Measurements from ENCODE around the gene ZNF324. TPM values are rescaled to one million over a fixed set of nuclear protein-coding genes. Genes with fewer than 3 reads are reported as not detected.

The ZNF324 gene
- total and polyA plus RNA-seq, 9 of the 15 experiments (the other 6 are each of a cell fraction or from before 2014, with no cell fraction given), result 0.92 to 16.4 (median 5.3) TPM

GRCh38 chr19:58513694-58514563 is 47.0 kb downstream of the ZNF324 start (continued):
- TF ChIP-seq NCOA1 (IDR thresholded peaks at IDR 0.05; ENCODE audit: low read depth) (no peak), ZNF282 (CRISPR knock-in tag; IDR thresholded peaks at IDR 0.05) (0 out of 2 replicates have a peak, but pooled peaks have one; percentile 72), RREB1 (CRISPR knock-in tag; IDR thresholded peaks at IDR 0.05) (0 out of 2 replicates have a peak, but pooled peaks have one; percentile 27), FOXP1 (CRISPR knock-in tag; IDR thresholded peaks at IDR 0.05) (peak; percentile 44; the same call in 1 of the 2 replicates), ZC3H4 (CRISPR knock-in tag; IDR thresholded peaks at IDR 0.05; ENCODE audit: borderline replicate concordance) (no peak), ESRRA (IDR thresholded peaks at IDR 0.05; ENCODE audit: borderline replicate concordance, low read depth) (peak; percentile 76; the same call in 1 of the 2 replicates), E2F1 (CRISPR knock-in tag; IDR thresholded peaks at IDR 0.05) (peak; percentile 52; the same call in 1 of the 2 replicates), GTF2F1 (IDR thresholded peaks at IDR 0.05; ENCODE audit: low read depth, low read length) (no peak), PRDM10 (IDR thresholded peaks at IDR 0.05; ENCODE audit: partially characterized antibody) (peak; percentile 25), HMGN3 (IDR thresholded peaks at IDR 0.05; ENCODE audit: borderline replicate concordance, extremely low read depth, insufficient read length, low read depth, low read length) (peak; percentile 86), MXI1 (IDR thresholded peaks at IDR 0.05; ENCODE audit: low read depth, low read length) (0 out of 2 replicates have a peak, but pooled peaks have one; percentile 44), CREB3L1 (IDR thresholded peaks at IDR 0.05; ENCODE audit: borderline replicate concordance, low read depth) (peak; percentile 51; the same call in 1 of the 2 replicates)

Measured in K562 (cell line).